ENCODE measurements around the gene WDFY1. TPM values are rescaled to one million over a fixed set of nuclear protein-coding genes. Genes with fewer than 3 reads are reported as not detected.
A peak's percentile ranks its signal among the peaks of the same experiment; 100 is the strongest.

The WDFY1 gene
- total RNA-seq, 1 experiment from 2014 or later: 145 TPM

DNA sequence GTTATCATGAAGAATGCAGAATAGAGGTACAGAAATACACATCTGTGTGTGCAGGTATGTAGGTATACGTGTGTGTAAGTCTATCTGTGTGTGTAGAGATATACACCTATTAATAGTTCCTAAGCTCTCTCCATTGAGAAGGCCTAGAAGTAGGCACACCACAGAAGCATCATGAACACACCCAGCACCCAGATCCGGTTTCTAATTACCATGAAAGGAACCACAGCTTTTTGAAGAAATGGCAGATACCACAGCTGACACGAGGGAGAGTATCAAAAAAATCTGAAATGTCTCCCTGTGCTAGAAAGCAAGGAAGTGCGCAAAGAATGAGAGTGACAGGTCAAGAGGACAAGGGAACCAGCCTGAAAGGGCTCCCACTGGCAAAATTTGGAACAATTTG, 80.0 kb downstream of the WDFY1 start:
- Histone ChIP-seq H3K27me3 (replicated peaks) (no peaks in the 10 kb centered on the region), H3K4me3 (no peak overlapping the region), H3K9me3 (replicated peaks) (no peaks in the 10 kb centered on the region), H3K27ac (no peak overlapping the region), H3K4me1 (replicated peaks) (peaks cover 13% of the 10 kb centered on the region), H3K36me3 (peaks cover 24% of the 10 kb centered on the region)
- no peak for DNase-seq (ENCODE audit: low read depth in 1 of 2, low spot score in 2 of 2)

- no peak for DNase-seq (ENCODE audit: low read depth in 1 of 2, low spot score in 2 of 2)
- peaks cover 17% of the 10 kb centered on the region for H3K36me3 ChIP-seq
- H3K4me3 ChIP-seq: no peak overlapping the region
- no peaks in the 10 kb centered on the region for H3K9me3 ChIP-seq (replicated peaks)
- no peaks in the 10 kb centered on the region for H3K27me3 ChIP-seq (replicated peaks)
- peaks cover 13% of the 10 kb centered on the region for H3K4me1 ChIP-seq (replicated peaks)
- H3K27ac ChIP-seq: no peak overlapping the region
Measured at GRCh38 chr2:223863491-223863890, 81.6 kb downstream of the WDFY1 start.

DNA sequence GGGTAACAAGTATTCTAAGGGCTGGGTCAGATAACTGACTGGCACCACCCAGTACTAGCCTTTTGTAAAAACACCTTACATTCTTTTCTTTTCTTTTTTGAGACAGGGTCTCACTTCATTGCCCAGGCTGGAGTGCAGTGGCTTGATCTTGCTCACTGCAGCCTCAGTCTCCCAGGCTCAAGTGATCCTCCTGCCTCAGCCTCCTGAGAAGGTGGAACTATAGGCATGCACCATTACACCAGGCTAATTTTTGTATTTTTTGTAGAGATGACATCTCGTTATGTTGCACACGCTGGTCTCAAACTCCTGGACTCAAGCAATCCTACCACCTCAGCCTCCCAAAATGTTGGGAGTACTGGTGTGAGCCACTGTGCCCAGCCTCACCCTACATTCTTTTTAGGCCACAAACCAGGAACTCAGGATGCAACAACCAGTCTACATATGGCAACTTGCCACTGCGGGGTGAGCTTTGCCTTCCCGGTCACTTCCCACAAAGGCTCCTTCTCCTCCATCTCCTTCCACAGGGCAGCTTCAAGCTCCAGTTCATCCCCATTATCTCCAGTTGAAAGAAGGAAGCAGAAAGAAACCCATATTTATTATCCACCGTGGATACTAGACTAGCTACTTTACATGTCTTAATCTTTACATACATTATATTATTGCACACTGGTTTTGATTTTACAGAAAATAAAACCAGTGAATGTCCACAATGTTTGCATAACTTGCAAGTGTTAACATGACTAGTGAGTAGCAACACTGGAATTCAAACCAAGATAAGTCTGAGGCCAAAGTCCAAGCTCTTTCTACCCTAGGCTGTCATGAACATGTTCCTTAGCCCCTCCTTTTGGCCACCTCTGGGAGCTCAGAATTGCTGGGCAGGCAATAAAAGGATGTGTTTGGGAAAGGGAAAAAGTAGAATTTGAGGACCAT, 84.1 kb downstream of the WDFY1 start:
- DNase-seq (ENCODE audit: low read depth in 1 of 2, low spot score in 2 of 2): peak; percentile 56 to 57
- Histone ChIP-seq H3K4me1 (replicated peaks) (peaks cover 13% of the 10 kb centered on the region), H3K27me3 (replicated peaks) (no peaks in the 10 kb centered on the region), H3K36me3 (peaks cover 21% of the 10 kb centered on the region), H3K4me3 (no peak overlapping the region), H3K27ac (0 out of 2 replicates have a peak overlapping the region, but pooled peaks have one; percentile 3), H3K9me3 (replicated peaks) (no peaks in the 10 kb centered on the region)

- no peaks in the 10 kb centered on the region for H3K27me3 ChIP-seq (replicated peaks)
- H3K4me1 ChIP-seq (replicated peaks): peaks cover 13% of the 10 kb centered on the region
- no peak for DNase-seq (ENCODE audit: low read depth in 1 of 2, low spot score in 2 of 2)
- no peak overlapping the region for H3K4me3 ChIP-seq
- H3K27ac ChIP-seq: no peak overlapping the region
- H3K36me3 ChIP-seq: peaks cover 18% of the 10 kb centered on the region
- H3K9me3 ChIP-seq (replicated peaks): no peaks in the 10 kb centered on the region
Measured at GRCh38 chr2:223859070-223859469, 86.1 kb downstream of the WDFY1 start.

DNA sequence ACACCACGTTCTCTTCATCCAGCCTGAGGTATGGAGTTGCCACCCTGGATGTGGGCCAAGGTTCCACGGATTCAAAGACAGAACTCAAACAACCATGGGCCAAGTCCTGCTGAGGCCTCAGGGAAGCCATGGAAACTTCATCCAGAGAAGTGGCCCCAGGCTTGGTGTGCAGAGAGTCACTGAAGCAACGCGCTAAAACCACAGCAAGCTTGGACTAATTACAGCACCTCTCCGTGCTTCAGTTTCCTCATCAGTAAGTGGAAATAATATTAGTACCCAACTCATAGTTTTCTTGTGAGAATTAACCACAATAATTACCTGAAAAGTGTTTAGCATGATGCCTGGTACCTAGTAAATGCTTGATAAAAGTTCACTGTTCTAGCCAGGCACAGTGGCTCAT, 88.6 kb downstream of the WDFY1 start:
- H3K9me3 ChIP-seq (replicated peaks): no peaks in the 10 kb centered on the region
- no peak overlapping the region for H3K4me3 ChIP-seq
- H3K27ac ChIP-seq: no peak overlapping the region
- H3K4me1 ChIP-seq (replicated peaks): peaks cover 11% of the 10 kb centered on the region
- peaks cover 34% of the 10 kb centered on the region for H3K36me3 ChIP-seq
- no peak for DNase-seq (ENCODE audit: low read depth in 1 of 2, low spot score in 2 of 2)
- H3K27me3 ChIP-seq (replicated peaks): no peaks in the 10 kb centered on the region

GRCh38 chr2:223856021-223856420, 89.1 kb downstream of the WDFY1 start:
- Histone ChIP-seq H3K9me3 (replicated peaks) (no peaks in the 10 kb centered on the region), H3K4me1 (replicated peaks) (peaks cover 5% of the 10 kb centered on the region), H3K36me3 (peaks cover 36% of the 10 kb centered on the region), H3K27me3 (replicated peaks) (no peaks in the 10 kb centered on the region), H3K4me3 (no peak overlapping the region), H3K27ac (no peak overlapping the region)
- DNase-seq (ENCODE audit: low read depth in 1 of 2, low spot score in 2 of 2): no peak

GRCh38 chr2:223855426-223855825, 89.7 kb downstream of the WDFY1 start:
- no peaks in the 10 kb centered on the region for H3K9me3 ChIP-seq (replicated peaks)
- no peak for DNase-seq (ENCODE audit: low read depth in 1 of 2, low spot score in 2 of 2)
- no peaks in the 10 kb centered on the region for H3K27me3 ChIP-seq (replicated peaks)

DNA sequence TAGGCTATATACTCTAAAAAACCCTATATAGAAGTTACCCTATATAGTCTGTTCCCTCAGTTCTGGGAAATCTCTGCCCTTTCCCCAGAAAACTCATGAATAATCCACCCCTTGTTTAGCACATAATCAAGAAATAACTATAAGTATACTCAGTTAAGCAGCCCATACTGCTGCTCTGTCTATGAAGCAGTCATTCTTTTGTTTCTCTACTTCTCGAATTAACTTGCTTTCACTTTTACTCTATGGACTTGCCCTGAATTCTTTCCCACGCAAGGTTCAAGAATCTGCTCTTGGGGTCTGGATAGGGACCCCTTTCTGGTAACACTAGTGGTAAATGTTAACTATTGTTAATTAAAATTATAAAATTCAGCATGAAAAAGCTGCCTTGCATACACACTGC, 90.4 kb downstream of the WDFY1 start:
- H3K4me1 ChIP-seq (replicated peaks): no peaks in the 10 kb centered on the region
- peaks cover 45% of the 10 kb centered on the region for H3K36me3 ChIP-seq
- no peaks in the 10 kb centered on the region for H3K9me3 ChIP-seq (replicated peaks)
- no peak overlapping the region for H3K27ac ChIP-seq
- H3K4me3 ChIP-seq: no peak overlapping the region
- DNase-seq (ENCODE audit: low read depth in 1 of 2, low spot score in 2 of 2): no peak
- no peaks in the 10 kb centered on the region for H3K27me3 ChIP-seq (replicated peaks)

More at GRCh38 chr2:223855426-223855825, 89.7 kb downstream of the WDFY1 start:
- H3K4me1 ChIP-seq (replicated peaks): no peaks in the 10 kb centered on the region
- H3K4me3 ChIP-seq: no peak overlapping the region
- H3K27ac ChIP-seq: no peak overlapping the region
- H3K36me3 ChIP-seq: peaks cover 38% of the 10 kb centered on the region

DNA sequence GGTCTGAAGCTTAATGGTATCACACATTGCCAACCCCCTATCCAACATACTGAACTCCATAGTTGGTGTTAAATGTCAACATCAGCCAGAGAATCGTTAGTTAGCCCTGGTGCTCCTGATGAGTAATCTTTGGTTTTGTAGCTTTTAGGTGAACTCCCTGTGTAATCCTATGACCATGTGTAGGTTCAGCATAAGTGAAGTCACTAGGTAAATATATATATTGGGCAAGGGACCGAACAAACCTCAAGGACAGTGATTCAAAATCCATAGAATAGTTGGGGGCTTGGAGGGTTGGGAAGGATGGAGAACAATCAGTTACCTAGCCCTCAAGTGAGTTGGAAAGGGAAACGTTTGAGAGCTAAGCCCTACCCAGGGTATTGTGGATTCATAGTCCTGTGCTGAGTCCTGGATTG, 91.7 kb downstream of the WDFY1 start:
- no peak overlapping the region for H3K4me3 ChIP-seq
- no peaks in the 10 kb centered on the region for H3K9me3 ChIP-seq (replicated peaks)
- no peaks in the 10 kb centered on the region for H3K4me1 ChIP-seq (replicated peaks)
- H3K27me3 ChIP-seq (replicated peaks): no peaks in the 10 kb centered on the region
- H3K27ac ChIP-seq: no peak overlapping the region
- DNase-seq (ENCODE audit: low read depth in 1 of 2, low spot score in 2 of 2): no peak
- H3K36me3 ChIP-seq: peaks cover 57% of the 10 kb centered on the region

GRCh38 chr2:223852281-223852795, 92.8 kb downstream of the WDFY1 start:
- H3K4me1 ChIP-seq (replicated peaks): no peaks in the 10 kb centered on the region
- peaks cover 61% of the 10 kb centered on the region for H3K36me3 ChIP-seq
- H3K4me3 ChIP-seq: no peak overlapping the region
- no peak for DNase-seq (ENCODE audit: low read depth in 1 of 2, low spot score in 2 of 2)
- H3K9me3 ChIP-seq (replicated peaks): no peaks in the 10 kb centered on the region
- H3K27me3 ChIP-seq (replicated peaks): no peaks in the 10 kb centered on the region
- H3K27ac ChIP-seq: no peak overlapping the region

GRCh38 chr2:223847410-223847809, 97.7 kb downstream of the WDFY1 start:
- no peak overlapping the region for H3K27ac ChIP-seq
- H3K27me3 ChIP-seq (replicated peaks): no peaks in the 10 kb centered on the region
- H3K9me3 ChIP-seq (replicated peaks): no peaks in the 10 kb centered on the region
- DNase-seq (ENCODE audit: low read depth in 1 of 2, low spot score in 2 of 2): no peak
- peaks cover 39% of the 10 kb centered on the region for H3K36me3 ChIP-seq
- no peak overlapping the region for H3K4me3 ChIP-seq
- H3K4me1 ChIP-seq (replicated peaks): peaks cover 6% of the 10 kb centered on the region; the same call in 1 of the 2 replicates

- H3K9me3 ChIP-seq (replicated peaks): no peaks in the 10 kb centered on the region
- DNase-seq (ENCODE audit: low read depth in 1 of 2, low spot score in 2 of 2): no peak
- no peak overlapping the region for H3K4me3 ChIP-seq
- H3K36me3 ChIP-seq: peaks cover 37% of the 10 kb centered on the region
- no peak overlapping the region for H3K27ac ChIP-seq
- H3K4me1 ChIP-seq (replicated peaks): peaks cover 6% of the 10 kb centered on the region; the same call in 1 of the 2 replicates
- no peaks in the 10 kb centered on the region for H3K27me3 ChIP-seq (replicated peaks)
Measured at GRCh38 chr2:223846515-223846914, 98.6 kb downstream of the WDFY1 start.

GRCh38 chr2:223841436-223842190, 103.5 kb downstream of the WDFY1 start:
- no peak overlapping the region for H3K4me3 ChIP-seq
- peaks cover 3% of the 10 kb centered on the region; the same call in 1 of the 2 replicates for H3K4me1 ChIP-seq (replicated peaks)
- no peaks in the 10 kb centered on the region for H3K9me3 ChIP-seq (replicated peaks)
- H3K36me3 ChIP-seq: peaks cover 4% of the 10 kb centered on the region; the same call in 1 of the 2 replicates
- no peak overlapping the region for H3K27ac ChIP-seq
- no peak for DNase-seq (ENCODE audit: low read depth in 1 of 2, low spot score in 2 of 2)
- no peaks in the 10 kb centered on the region for H3K27me3 ChIP-seq (replicated peaks)

Data from SJSA1 (cell line).